Measurements from ENCODE around the gene STRA6.

- TF ChIP-seq POLR2A (IDR thresholded peaks at IDR 0.05) (no peak), CTCF (IDR thresholded peaks at IDR 0.05) (no peak), POLR2AphosphoS5 (IDR thresholded peaks at IDR 0.05) (no peak)
Measured at GRCh38 chr15:74240897-74241614, 38.5 kb upstream of the STRA6 start.

Data from breast epithelium (tissue), 3 donors.